ENCODE measurements around the gene HIVEP3. TPM values are rescaled to one million over a fixed set of nuclear protein-coding genes. Genes with fewer than 3 reads are reported as not detected.

HIVEP3 gene
- total and polyA plus RNA-seq, 2 of the 13 experiments (the other 11 are each of a cell fraction or from before 2014, with no cell fraction given): 0.05 TPM; not detected in 1

GRCh38 chr1:41905093-41905675 lies 13.5 kb downstream of the HIVEP3 start:
- Histone ChIP-seq H3K36me3 (replicated peaks in 1 of 2; ENCODE audit: control insufficient read depth in 1 of 2, insufficient read depth in 2 of 2, low read length in 2 of 2) (no peaks in the 10 kb centered on the region), H3K27ac (ENCODE audit: extremely low read length, insufficient read depth, low read length) (no peak overlapping the region), H3K79me2 (ENCODE audit: insufficient read depth, low read length) (no peaks in the 10 kb centered on the region), H3K27me3 (ENCODE audit: control insufficient read depth in 1 of 2, insufficient read depth in 2 of 2, low read length in 2 of 2) (no peaks in the 10 kb centered on the region), H3K4me3 (replicated peaks in 1 of 3; ENCODE audit: insufficient read depth in 1 of 3, low read depth in 2 of 3, low read length in 3 of 3) (no peak overlapping the region), H3K9me3 (ENCODE audit: low read length) (no peaks in the 10 kb centered on the region), H3K4me2 (ENCODE audit: low read depth, low read length) (no peak overlapping the region), H3K9ac (ENCODE audit: insufficient read depth, low read depth, low read length) (no peak overlapping the region), H2AFZ (ENCODE audit: low read length) (no peak overlapping the region), H3K4me1 (ENCODE audit: insufficient read depth, low read length) (no peaks in the 10 kb centered on the region), H4K20me1 (ENCODE audit: insufficient read depth, low read length) (no peaks in the 10 kb centered on the region)
- CTCF ChIA-PET (ENCODE audit: low intra/inter-chr PET ratio, low total read pairs): no interaction called here
- POLR2A ChIA-PET: no interaction called here
- ATAC-seq: no peak
- intact Hi-C loops (cut with micrococcal nuclease; ENCODE audit: unreplicated experiment) (no loop called here), in situ Hi-C loops (cut with HindIII; ENCODE audit: extremely low pct_ligation_motif_present, low pct_unique_long_range_greater_than_20kb) (no loop called here)
- no CpG with 5 or more reads among the region's 1 CpG for WGBS (ENCODE audit: low lambda C conversion rate)
- FAIRE-seq: no peak
- TF ChIP-seq SNAPC2 (CRISPR knock-in tag; IDR thresholded peaks at IDR 0.05): no peak
- no peak for TF ChIP-seq HBP1 (CRISPR knock-in tag; IDR thresholded peaks at IDR 0.05; ENCODE audit: low read depth)
- no peak for TF ChIP-seq MIER3 (CRISPR knock-in tag; IDR thresholded peaks at IDR 0.05; ENCODE audit: borderline replicate concordance)
- no peak for TF ChIP-seq ZFP1 (CRISPR knock-in tag; IDR thresholded peaks at IDR 0.05)
- no peak for TF ChIP-seq KDM1A (CRISPR knock-in tag; IDR thresholded peaks at IDR 0.05)
- no peak for TF ChIP-seq ZNF772 (CRISPR knock-in tag; IDR thresholded peaks at IDR 0.05)
- no peak for TF ChIP-seq IRF9 (CRISPR knock-in tag; IDR thresholded peaks at IDR 0.05; ENCODE audit: borderline replicate concordance)
- TF ChIP-seq ZNF619 (CRISPR knock-in tag; IDR thresholded peaks at IDR 0.05): no peak
- no peak for TF ChIP-seq KLF16 (CRISPR knock-in tag; IDR thresholded peaks at IDR 0.05)
- TF ChIP-seq, protein P1, sequence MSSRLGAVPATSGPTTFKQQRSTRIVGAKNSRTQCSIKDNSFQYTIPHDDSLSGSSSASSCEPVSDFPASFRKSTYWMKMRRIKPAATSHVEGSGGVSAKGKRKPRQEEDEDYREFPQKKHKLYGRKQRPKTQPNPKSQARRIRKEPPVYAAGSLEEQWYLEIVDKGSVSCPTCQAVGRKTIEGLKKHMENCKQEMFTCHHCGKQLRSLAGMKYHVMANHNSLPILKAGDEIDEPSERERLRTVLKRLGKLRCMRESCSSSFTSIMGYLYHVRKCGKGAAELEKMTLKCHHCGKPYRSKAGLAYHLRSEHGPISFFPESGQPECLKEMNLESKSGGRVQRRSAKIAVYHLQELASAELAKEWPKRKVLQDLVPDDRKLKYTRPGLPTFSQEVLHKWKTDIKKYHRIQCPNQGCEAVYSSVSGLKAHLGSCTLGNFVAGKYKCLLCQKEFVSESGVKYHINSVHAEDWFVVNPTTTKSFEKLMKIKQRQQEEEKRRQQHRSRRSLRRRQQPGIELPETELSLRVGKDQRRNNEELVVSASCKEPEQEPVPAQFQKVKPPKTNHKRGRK (CRISPR knock-in tag; IDR thresholded peaks at IDR 0.05): no peak
- TF ChIP-seq POLR2AphosphoS5 (IDR thresholded peaks at IDR 0.05; ENCODE audit: low read depth, low read length): no peak
- no peak for TF ChIP-seq ZNF275 (CRISPR knock-in tag; IDR thresholded peaks at IDR 0.05; ENCODE audit: borderline replicate concordance)
- no peak for TF ChIP-seq XRCC5 (optimal IDR thresholded peaks at IDR 0.05; ENCODE audit: low read length)
- no peak for TF ChIP-seq MYNN (CRISPR knock-in tag; IDR thresholded peaks at IDR 0.05; ENCODE audit: low read depth)
- no peak for DNase-seq (ENCODE audit: low spot score)
- no TSS peak for BruUV-seq (replicated peaks)

Measured in HepG2 (cell line).